GM23338 (cell line): Measurements from ENCODE around the gene TOM1L1. TPM values are rescaled to one million over a fixed set of nuclear protein-coding genes. Genes with fewer than 3 reads are reported as not detected.
A peak's percentile ranks its signal among the peaks of the same experiment; 100 is the strongest.

Experiments
- ATAC-seq: fragments of 200-7000 bp; cut with Tn5 transposase; 3 replicates; pipeline ENCODE4 v1.9.1; 2020
- DNase-seq: peaks from one replicate; pipeline ENCODE4 v3.0.0-alpha.2; 2015; ENCODE audit warnings: low spot score
- H2AFZ ChIP-seq: fragments of 200-600 bp; sonication (generic); 2 replicates; pipeline ENCODE4 v1.8.0; 2016; ENCODE audit warnings: antibody characterized with exemption, mild to moderate bottlenecking, moderate library complexity
- H3F3A ChIP-seq: fragments of 200-600 bp; sonication (generic); replicated peaks from 2 replicates; pipeline ENCODE4 v1.8.0; 2017; ENCODE audit warnings: antibody characterized with exemption, mixed run types, low read depth
- H3K27ac ChIP-seq: fragments of 200-600 bp; sonication (generic); 2 replicates; pipeline ENCODE4 v1.6.1; 2016; ENCODE audit warnings: low read depth
- H3K27me3 ChIP-seq: fragments of 200-600 bp; sonication (generic); 2 replicates; pipeline ENCODE4 v1.8.0; 2016; ENCODE audit warnings: mild to moderate bottlenecking, mixed run types, moderate library complexity; ENCODE audit not compliant: insufficient read depth
- H3K36me3 ChIP-seq: fragments of 200-600 bp; sonication (generic); 2 replicates; pipeline ENCODE4 v1.8.0; 2016; ENCODE audit warnings: mild to moderate bottlenecking; ENCODE audit not compliant: insufficient read depth
- H3K4me1 ChIP-seq: fragments of 200-600 bp; sonication (generic); 2 replicates; pipeline ENCODE4 v1.8.0; 2016; ENCODE audit warnings: mild to moderate bottlenecking, moderate library complexity; ENCODE audit not compliant: insufficient read depth
- H3K4me2 ChIP-seq: fragments of 200-600 bp; sonication (generic); 2 replicates; pipeline ENCODE4 v1.7.1; 2017; ENCODE audit warnings: mixed run types
- H3K4me3 ChIP-seq: fragments of 200-600 bp; sonication (generic); 2 replicates; pipeline ENCODE4 v1.6.1; 2016; ENCODE audit warnings: mixed run types
- H3K79me2 ChIP-seq: fragments of 200-600 bp; sonication (generic); replicated peaks from 2 replicates; pipeline ENCODE4 v1.8.0; 2017; ENCODE audit warnings: mild to moderate bottlenecking; ENCODE audit not compliant: insufficient read depth
- H3K9me2 ChIP-seq: fragments of 200-600 bp; sonication (generic); 2 replicates; pipeline ENCODE4 v1.8.0; 2017; ENCODE audit not compliant: insufficient read depth
- H4K20me1 ChIP-seq: fragments of 200-600 bp; sonication (generic); replicated peaks from 2 replicates; pipeline ENCODE4 v1.8.0; 2017; ENCODE audit warnings: mild to moderate bottlenecking; ENCODE audit not compliant: insufficient read depth
- H3K27ac Mint-ChIP-seq: 2 replicates; pipeline ENCODE4 v1.8.0; 2020; ENCODE audit warnings: inconsistent platforms, mild to moderate bottlenecking, moderate library complexity, mixed read lengths
- H3K27me3 Mint-ChIP-seq: 3 replicates; pipeline ENCODE4 v1.8.0; 2022; ENCODE audit warnings: low read depth, mild to moderate bottlenecking, moderate library complexity, mixed read lengths, inconsistent platforms; ENCODE audit not compliant: insufficient read depth, poor library complexity
- H3K36me3 Mint-ChIP-seq: 3 replicates; pipeline ENCODE4 v1.8.0; 2021; ENCODE audit warnings: low read depth, mild to moderate bottlenecking, inconsistent platforms, moderate library complexity, mixed read lengths
- H3K4me1 Mint-ChIP-seq: 3 replicates; pipeline ENCODE4 v1.8.0; 2020; ENCODE audit warnings: mild to moderate bottlenecking, inconsistent platforms, mixed read lengths
- H3K4me3 Mint-ChIP-seq: 3 replicates; pipeline ENCODE4 v1.8.0; 2021; ENCODE audit warnings: moderate library complexity, mild to moderate bottlenecking, inconsistent platforms, mixed read lengths
- H3K9me3 Mint-ChIP-seq: 3 replicates; pipeline ENCODE4 v1.8.0; 2020; ENCODE audit warnings: moderate library complexity, mild to moderate bottlenecking, inconsistent platforms, mixed read lengths
- CREB1 ChIP-seq: fragments of 250-450 bp; sonication (Bioruptor Pico); IDR thresholded peaks from 2 replicates; pipeline ENCODE4 v1.5.0; 2020; ENCODE audit warnings: low read depth, mild to moderate bottlenecking, moderate library complexity
- ETS1 ChIP-seq: IDR thresholded peaks from 2 replicates; pipeline ENCODE4 v1.6.1; 2016; ENCODE audit warnings: antibody characterized with exemption
- EZH2 ChIP-seq: fragments of 200-600 bp; sonication (generic); IDR thresholded peaks from one replicate; pipeline ENCODE4 v1.8.0; 2017; ENCODE audit warnings: antibody characterized with exemption, mild to moderate bottlenecking, low read depth; ENCODE audit not compliant: unreplicated experiment
- EZH2phosphoT487 ChIP-seq: fragments of 200-600 bp; sonication (generic); IDR thresholded peaks from one replicate; pipeline ENCODE4 v1.8.1; 2018; ENCODE audit warnings: antibody characterized with exemption; ENCODE audit not compliant: unreplicated experiment
- JUNB ChIP-seq: IDR thresholded peaks from one replicate; pipeline ENCODE4 v1.6.1; 2016; ENCODE audit warnings: antibody characterized with exemption; ENCODE audit not compliant: unreplicated experiment
- POLR2AphosphoS5 ChIP-seq: IDR thresholded peaks from 2 replicates; pipeline ENCODE4 v1.6.1; 2016; ENCODE audit warnings: antibody characterized with exemption, low read depth
- STAT1 ChIP-seq: IDR thresholded peaks from one replicate; pipeline ENCODE4 v1.6.1; 2016; ENCODE audit warnings: antibody characterized with exemption; ENCODE audit not compliant: unreplicated experiment
- ZNF331 ChIP-seq: fragments of 250-450 bp; sonication (Bioruptor Pico); IDR thresholded peaks from 2 replicates; pipeline ENCODE4 v1.5.0; 2020; ENCODE audit warnings: low read depth, mild to moderate bottlenecking, moderate library complexity
- ZNF462 ChIP-seq: fragments of 250-450 bp; sonication (Bioruptor Pico); IDR thresholded peaks from 2 replicates; pipeline ENCODE4 v1.5.0; 2020; ENCODE audit warnings: mild to moderate bottlenecking, moderate library complexity
- polyA plus RNA-seq: library from polyadenylated mRNA; unstranded; fragments of >200 nt; fragmentation: Nextera tagmentation; extraction: Ambion mirVana; gene quantifications from 2 replicates; pipeline ENCODE4 v1.2.1, GENCODE V29; 2016
- total RNA-seq: library from RNA; depleted of rRNA; stranded (reverse); fragments of >200 nt; shearing (Covaris generic); gene quantifications from 2 replicates; pipeline ENCODE4 v1.2.3, GENCODE V29; 2014

Gene TOM1L1
- total and polyA plus RNA-seq, 2 experiments from 2014 or later: 46.8 to 58.0 TPM

GRCh38 chr17:54951286-54951685 is 50.6 kb downstream of the TOM1L1 start (continued):
- TF ChIP-seq ZNF462: no peak
- no peak for TF ChIP-seq ETS1
- no peak for TF ChIP-seq POLR2AphosphoS5
- no peak for TF ChIP-seq EZH2phosphoT487
- TF ChIP-seq JUNB: no peak
- TF ChIP-seq EZH2: no peak
- no peak for TF ChIP-seq CREB1 (CRISPR knock-in tag)

GRCh38 chr17:54956791-54957190 is 56.1 kb downstream of the TOM1L1 start:
- Mint-ChIP-seq H3K4me3 (no peak overlapping the region), H3K27me3 (no peaks in the 10 kb centered on the region), H3K27ac (peak overlapping the region; percentile 83), H3K36me3 (peaks cover 83% of the 10 kb centered on the region), H3K4me1 (peaks cover 12% of the 10 kb centered on the region; the same call in 2 of the 3 replicates), H3K9me3 (no peaks in the 10 kb centered on the region)
- peak; percentile 49 for DNase-seq
- Histone ChIP-seq H2AFZ (no peak overlapping the region), H3K36me3 (peaks cover 27% of the 10 kb centered on the region; the same call in 1 of the 2 replicates), H3K79me2 (no peaks in the 10 kb centered on the region), H3K4me3 (no peak overlapping the region), H4K20me1 (peaks cover 2% of the 10 kb centered on the region), H3K4me1 (no peaks in the 10 kb centered on the region), H3K9me2 (no peaks in the 10 kb centered on the region), H3K27ac (no peak overlapping the region), H3K27me3 (no peaks in the 10 kb centered on the region), H3K4me2 (no peak overlapping the region), H3F3A (no peaks in the 10 kb centered on the region)
- TF ChIP-seq EZH2phosphoT487: no peak
- TF ChIP-seq CREB1 (CRISPR knock-in tag): no peak
- no peak; the same call in 1 of the 2 replicates for TF ChIP-seq POLR2AphosphoS5
- TF ChIP-seq STAT1: no peak
- no peak for TF ChIP-seq ZNF331 (CRISPR knock-in tag)
- no peak for TF ChIP-seq EZH2
- peak; percentile 78 for ATAC-seq
